SK-N-SH treated with all-trans-retinoic acid at 6 μM for 48 hours (cell line): ENCODE measurements around the gene KLK8.
"Not testable (repeated sequence)": the region's sequence is repeated elsewhere in the genome, so short reads cannot be mapped to it uniquely, and the experiment has no call there.

Experiments
- CSDC2 ChIP-seq: fragments of 250-450 bp; sonication (Bioruptor Pico); IDR thresholded peaks from 2 replicates; pipeline ENCODE4 v1.5.0; 2020; ENCODE audit warnings: mild to moderate bottlenecking, moderate library complexity
- RARB ChIP-seq: fragments of 250-450 bp; sonication (Bioruptor Pico); IDR thresholded peaks from 2 replicates; pipeline ENCODE4 v1.8.0; 2021; ENCODE audit warnings: mild to moderate bottlenecking, moderate library complexity
- TF ChIP-seq, protein P1 (sequence below): fragments of 250-450 bp; sonication (Bioruptor Pico); IDR thresholded peaks from 2 replicates; pipeline ENCODE4 v1.5.0; 2020; ENCODE audit warnings: mild to moderate bottlenecking, moderate library complexity

GRCh38 chr19:50969810-50970209, 31.6 kb downstream of the KLK8 start:
- TF ChIP-seq, protein P1, sequence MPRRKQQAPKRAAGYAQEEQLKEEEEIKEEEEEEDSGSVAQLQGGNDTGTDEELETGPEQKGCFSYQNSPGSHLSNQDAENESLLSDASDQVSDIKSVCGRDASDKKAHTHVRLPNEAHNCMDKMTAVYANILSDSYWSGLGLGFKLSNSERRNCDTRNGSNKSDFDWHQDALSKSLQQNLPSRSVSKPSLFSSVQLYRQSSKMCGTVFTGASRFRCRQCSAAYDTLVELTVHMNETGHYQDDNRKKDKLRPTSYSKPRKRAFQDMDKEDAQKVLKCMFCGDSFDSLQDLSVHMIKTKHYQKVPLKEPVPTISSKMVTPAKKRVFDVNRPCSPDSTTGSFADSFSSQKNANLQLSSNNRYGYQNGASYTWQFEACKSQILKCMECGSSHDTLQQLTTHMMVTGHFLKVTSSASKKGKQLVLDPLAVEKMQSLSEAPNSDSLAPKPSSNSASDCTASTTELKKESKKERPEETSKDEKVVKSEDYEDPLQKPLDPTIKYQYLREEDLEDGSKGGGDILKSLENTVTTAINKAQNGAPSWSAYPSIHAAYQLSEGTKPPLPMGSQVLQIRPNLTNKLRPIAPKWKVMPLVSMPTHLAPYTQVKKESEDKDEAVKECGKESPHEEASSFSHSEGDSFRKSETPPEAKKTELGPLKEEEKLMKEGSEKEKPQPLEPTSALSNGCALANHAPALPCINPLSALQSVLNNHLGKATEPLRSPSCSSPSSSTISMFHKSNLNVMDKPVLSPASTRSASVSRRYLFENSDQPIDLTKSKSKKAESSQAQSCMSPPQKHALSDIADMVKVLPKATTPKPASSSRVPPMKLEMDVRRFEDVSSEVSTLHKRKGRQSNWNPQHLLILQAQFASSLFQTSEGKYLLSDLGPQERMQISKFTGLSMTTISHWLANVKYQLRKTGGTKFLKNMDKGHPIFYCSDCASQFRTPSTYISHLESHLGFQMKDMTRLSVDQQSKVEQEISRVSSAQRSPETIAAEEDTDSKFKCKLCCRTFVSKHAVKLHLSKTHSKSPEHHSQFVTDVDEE (CRISPR knock-in tag) = not testable (repeated sequence)
- not testable (repeated sequence) for TF ChIP-seq CSDC2, RARB (CRISPR knock-in tag)
